ENCODE results near the gene ZNRD2.

The ZNRD2 gene

DNA sequence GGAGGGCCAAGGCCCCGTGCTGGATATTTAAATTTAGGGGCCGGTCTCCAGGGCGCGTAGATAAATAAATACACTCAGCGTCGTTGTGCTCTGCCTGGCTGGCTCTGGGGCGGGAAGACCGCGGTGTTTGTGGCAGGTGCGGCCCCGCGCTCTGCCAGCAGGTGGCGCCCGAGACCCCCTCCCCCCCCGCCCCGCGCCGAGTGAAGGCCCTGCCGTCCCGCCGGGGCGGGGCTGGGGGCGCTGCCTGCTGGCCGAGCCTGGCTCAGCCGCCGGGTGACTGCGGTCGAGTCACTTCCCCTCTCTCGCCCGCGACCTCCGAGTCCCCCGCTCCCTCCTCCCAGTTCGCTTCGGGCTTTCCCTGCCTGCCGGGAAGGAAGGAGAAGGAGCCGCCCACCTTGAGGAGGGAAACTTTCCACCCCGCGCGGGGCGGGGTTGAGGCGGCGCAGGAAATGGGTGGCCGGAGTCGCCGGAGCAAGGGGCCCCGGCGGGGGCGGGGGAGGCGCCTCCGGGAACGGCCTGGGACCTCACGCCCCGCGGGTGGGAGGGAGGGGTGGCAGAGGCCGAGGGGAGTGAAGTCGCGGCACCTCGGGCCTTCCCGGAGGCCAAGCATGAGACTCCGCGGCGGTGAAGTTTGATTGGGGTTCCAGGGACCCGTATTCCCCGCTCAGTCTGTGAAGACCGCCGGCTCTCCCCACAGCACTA, 4.0 kb downstream of the ZNRD2 start:
- no peak for FAIRE-seq

- FAIRE-seq, result no peak
Observed at GRCh38 chr11:65574811-65575567, 4.7 kb downstream of the ZNRD2 start.

DNA sequence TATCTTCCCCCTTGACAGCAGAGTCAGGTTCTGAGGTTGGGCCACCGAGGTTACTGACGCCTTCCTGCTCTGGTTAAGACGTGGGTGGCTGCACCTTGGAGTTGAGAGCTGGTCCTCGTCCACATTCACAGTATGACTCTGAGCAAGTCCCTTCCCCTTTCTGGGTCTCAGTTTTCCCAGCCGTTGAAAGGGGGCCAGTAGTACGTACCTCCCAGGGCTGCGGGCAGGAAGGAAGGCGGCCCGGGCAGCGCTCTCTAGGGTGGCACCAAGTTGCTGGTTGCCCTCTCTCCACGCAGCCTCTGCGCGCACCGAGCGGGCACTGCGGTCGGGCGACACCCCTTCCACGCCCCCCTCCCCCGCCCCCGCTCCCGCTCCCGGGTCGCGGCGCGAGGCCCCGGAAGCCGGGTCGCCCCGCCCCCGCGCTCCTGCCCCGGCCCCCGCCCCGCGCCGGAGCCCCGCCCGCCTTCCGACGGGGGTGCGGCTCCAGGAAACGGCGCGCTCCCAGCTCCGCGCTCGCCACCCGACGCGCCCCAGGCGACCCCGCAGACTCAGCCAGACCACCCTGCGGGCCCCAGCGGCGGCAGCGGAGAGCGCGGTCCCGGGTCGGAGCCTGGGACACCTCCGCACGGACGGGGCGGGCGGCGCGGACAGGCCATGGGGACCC, 5.4 kb downstream of the ZNRD2 start, which contains the start of gene EHBP1L1:
EHBP1L1 (plus strand) TSS at position 486 of the 664 bp plus-strand sequence. CDS start 250 bp downstream, outside the sequence.
- FAIRE-seq, result no peak

- FAIRE-seq, result no peak
Observed at GRCh38 chr11:65576232-65576866, 6.1 kb downstream of the ZNRD2 start.

GRCh38 chr11:65576867-65577755, 6.8 kb downstream of the ZNRD2 start:
- FAIRE-seq, result no peak

GRCh38 chr11:65577756-65578109, 7.5 kb downstream of the ZNRD2 start:
- no peak for FAIRE-seq

- FAIRE-seq, result no peak
Observed at GRCh38 chr11:65578134-65578533, 7.9 kb downstream of the ZNRD2 start.

GRCh38 chr11:65578667-65579066, 8.4 kb downstream of the ZNRD2 start:
- no peak for FAIRE-seq

DNA sequence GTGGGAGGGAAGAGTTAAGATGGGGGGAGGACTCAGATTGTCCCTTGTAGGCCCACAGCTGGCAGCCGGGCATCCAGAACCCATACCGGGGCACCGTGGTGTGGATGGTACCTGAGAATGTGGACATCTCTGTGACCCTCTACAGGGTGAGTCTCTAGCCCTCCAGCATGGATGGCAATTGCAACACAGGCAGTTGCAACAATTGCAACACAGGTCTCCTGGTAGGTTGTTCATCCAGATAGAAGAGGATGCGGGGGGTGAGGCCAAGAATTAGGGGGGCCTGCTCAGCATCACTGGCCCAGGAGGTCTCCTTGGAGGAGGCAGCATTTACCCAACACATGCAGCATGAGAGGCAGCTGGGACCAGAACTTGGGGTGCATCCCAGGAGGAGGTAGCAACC, 9.0 kb downstream of the ZNRD2 start:
- FAIRE-seq, result no peak

DNA sequence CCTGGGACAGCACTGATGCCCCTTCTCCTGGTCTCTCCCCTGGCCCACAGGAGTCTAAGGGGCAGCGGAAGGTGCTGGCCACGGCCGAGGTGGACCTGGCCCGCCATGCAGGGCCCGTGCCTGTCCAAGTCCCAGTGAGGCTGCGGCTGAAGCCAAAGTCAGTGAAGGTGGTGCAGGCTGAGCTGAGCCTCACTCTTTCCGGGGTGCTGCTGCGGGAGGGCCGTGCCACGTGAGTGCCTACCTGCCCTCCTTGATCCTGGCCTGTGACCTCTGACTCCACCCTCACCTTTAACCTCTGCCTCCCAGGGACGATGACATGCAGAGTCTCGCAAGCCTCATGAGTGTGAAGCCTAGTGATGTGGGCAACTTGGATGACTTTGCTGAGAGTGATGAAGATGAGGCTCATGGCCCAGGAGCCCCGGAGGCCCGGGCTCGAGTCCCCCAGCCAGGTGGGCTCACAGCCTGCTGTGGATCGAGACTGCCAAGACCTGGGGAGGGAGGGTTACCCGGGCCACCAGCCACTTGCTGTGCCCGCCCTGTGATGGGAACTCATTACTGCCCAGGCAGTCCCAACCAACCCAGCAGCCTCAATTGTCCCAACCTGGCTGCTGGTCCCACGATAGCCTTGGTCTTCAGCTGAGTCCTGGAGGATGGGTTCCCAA, 9.9 kb downstream of the ZNRD2 start:
- FAIRE-seq, result no peak

- FAIRE-seq, result no peak
Observed at GRCh38 chr11:65580756-65581155, 10.5 kb downstream of the ZNRD2 start.

DNA sequence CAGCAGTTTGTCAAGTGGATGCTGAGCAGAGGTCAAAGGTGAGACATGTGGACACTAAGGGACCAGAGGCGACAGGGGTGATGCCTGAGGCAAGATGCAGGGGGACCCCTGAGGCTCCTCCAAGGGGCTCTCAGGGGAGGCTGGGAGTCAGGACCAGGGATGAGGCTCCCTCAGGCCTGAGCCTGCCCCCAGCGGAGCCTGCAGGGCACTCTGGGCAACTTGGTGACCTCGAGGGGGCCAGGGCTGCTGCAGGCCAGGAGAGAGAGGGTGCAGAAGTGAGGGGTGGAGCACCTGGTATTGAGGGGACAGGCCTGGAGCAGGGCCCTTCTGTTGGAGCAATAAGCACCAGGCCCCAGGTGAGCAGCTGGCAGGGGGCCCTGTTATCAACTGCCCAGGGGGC, 11.7 kb downstream of the ZNRD2 start:
- FAIRE-seq, result no peak

- no peak for FAIRE-seq
Observed at GRCh38 chr11:65583589-65583988, 13.3 kb downstream of the ZNRD2 start.

GRCh38 chr11:65584106-65584505, 13.8 kb downstream of the ZNRD2 start:
- FAIRE-seq, result no peak

DNA sequence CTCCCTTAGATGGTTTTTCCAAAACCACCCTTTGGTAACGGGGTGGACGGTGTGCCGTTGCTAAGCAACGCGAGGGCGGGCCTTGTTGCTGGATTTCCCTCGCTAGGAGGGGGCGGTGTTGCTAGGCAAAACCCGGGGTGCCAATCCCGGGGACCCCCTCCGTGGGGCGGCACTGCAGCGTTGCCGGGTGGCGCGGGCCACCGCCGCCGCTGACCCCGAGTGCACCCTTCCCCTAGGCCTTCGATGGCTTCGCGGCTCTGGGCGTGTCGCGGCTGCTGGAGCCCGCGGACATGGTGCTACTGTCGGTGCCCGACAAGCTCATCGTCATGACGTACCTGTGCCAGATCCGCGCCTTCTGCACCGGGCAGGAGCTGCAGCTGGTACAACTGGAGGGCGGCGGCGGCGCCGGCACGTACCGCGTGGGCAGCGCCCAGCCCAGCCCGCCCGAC, 14.5 kb downstream of the ZNRD2 start:
- no peak for FAIRE-seq

GRCh38 chr11:65585396-65586246, 15.3 kb downstream of the ZNRD2 start:
- no peak for FAIRE-seq

DNA sequence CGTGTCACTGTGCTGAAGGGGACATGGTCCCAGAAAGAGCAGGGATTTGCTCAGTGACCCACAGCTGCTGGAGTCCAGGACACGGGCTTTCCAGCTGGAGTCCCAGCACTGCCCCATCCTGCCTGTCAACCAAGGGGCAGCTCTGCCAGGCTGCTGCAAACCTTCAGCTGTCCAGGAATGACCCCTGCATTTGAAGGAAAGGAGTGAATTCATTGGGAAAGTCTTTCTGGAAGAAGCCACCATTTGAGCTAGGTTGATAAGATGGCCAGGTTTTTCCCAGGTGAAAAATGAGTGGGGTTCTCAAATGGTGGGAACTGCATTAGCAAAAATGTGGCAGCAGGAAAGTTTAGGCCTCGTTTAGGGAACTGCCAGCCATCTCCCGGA, 16.0 kb downstream of the ZNRD2 start:
- FAIRE-seq, result no peak

DNA sequence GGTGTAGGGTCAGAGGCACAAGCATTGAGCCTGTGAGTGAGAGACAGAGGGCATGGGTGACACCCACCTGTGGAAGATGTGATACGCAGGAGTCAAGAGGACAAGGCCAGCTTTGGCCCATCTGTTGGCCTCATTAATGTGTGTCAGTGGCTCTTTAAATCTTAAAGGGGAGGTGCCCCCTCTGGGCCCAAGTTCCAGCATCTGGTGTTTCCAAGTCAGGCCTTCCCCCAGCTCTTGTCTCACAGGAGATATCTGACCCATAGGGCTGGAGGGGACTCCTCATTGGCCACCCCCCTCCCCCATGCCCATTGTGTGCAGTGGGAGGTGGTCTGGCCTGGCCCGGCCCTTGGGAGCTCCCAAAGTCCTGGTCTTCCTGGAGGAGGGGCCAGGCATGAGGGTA, 16.4 kb downstream of the ZNRD2 start:
- FAIRE-seq, result no peak

DNA sequence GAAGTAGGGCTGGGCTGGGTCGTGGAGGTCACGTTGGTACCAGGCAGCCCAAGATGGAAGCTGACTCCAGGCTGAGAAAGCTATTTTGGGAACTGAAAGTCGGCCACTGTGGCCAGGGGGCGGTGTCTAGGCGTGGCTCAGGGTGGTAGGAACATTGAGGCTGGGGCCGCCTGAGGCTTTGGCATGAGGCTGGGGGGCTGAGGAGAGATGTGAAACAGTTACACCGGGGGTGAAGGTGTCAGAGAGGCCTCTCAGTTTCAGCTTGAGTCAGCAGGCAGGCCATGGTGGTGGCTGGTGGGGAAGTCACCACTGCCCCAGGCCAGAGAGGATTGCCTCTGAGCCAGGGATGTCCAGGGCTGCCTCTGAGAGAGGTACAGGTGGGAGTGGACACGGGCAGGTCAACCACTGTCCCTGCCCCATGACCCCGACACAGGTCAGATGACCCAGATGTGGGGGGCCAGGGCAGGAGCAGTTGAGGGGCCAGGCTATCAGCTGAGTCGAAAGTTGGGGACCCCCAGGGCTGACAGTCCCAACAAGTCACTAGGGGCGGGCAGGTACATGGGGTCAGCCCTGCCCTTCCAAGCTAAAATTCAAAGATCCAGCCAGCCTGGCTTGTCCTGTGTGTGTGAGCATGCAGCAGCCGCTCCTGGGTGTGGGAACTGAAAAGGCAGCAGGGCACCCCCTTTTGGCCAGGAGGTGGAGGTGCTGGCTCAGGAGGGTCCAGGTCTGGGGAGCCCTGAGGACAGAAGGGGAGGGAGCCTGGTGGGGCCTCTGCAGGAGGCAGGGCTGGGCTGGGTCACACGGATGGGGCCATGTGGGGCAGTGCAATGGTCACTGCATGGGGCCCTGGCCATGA, 18.1 kb downstream of the ZNRD2 start:
- FAIRE-seq, result no peak
